Sigmoid colon (tissue), 4 donors: ENCODE data around the gene PTPN1.

Experiments used
- EP300 ChIP-seq, 4 donors: sonication (generic); formaldehyde crosslinking; IDR thresholded peaks; one replicate each; pipeline ENCODE4 v1.6.1; 2017; ENCODE audit warnings: antibody characterized with exemption in 4 of 4
- TF ChIP-seq, protein P1 (sequence below), 4 experiments: fragments of 450-650 bp in 3 of 4; fragments of 200-600 bp in 1 of 4; IDR thresholded peaks; one replicate each; pipeline ENCODE4 v1.5.1; 2016 to 2019; ENCODE audit warnings: antibody characterized with exemption in 4 of 4, mild to moderate bottlenecking in 3 of 4, moderate library complexity in 2 of 4

GRCh38 chr20:50523552-50524167 lies 13.5 kb downstream of the PTPN1 start:
- TF ChIP-seq, protein P1, sequence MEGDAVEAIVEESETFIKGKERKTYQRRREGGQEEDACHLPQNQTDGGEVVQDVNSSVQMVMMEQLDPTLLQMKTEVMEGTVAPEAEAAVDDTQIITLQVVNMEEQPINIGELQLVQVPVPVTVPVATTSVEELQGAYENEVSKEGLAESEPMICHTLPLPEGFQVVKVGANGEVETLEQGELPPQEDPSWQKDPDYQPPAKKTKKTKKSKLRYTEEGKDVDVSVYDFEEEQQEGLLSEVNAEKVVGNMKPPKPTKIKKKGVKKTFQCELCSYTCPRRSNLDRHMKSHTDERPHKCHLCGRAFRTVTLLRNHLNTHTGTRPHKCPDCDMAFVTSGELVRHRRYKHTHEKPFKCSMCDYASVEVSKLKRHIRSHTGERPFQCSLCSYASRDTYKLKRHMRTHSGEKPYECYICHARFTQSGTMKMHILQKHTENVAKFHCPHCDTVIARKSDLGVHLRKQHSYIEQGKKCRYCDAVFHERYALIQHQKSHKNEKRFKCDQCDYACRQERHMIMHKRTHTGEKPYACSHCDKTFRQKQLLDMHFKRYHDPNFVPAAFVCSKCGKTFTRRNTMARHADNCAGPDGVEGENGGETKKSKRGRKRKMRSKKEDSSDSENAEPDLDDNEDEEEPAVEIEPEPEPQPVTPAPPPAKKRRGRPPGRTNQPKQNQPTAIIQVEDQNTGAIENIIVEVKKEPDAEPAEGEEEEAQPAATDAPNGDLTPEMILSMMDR (IDR thresholded peaks at IDR 0.05), result no peak
- no peak for TF ChIP-seq EP300 (IDR thresholded peaks at IDR 0.05)
